Activated CD4-positive, alpha-beta memory T cell treated with anti-CD3 and anti-CD28 coated beads for 36 hours (primary cell): ENCODE measurements around the gene MAML2. TPM values are rescaled to one million over a fixed set of nuclear protein-coding genes. Genes with fewer than 3 reads are reported as not detected.

Experiments used
- CTCF ChIA-PET: fragments of 350-600 bp; sonication (Branson Sonifier 250); formaldehyde crosslinking; loops from one replicate; lab custom pipeline; 2021; ENCODE audit warnings: antibody characterized with exemption, inconsistent platforms; lab: Charles Lee
- POLR2A ChIA-PET: fragments of 350-600 bp; sonication (Branson Sonifier 250); formaldehyde crosslinking; loops from one replicate; lab custom pipeline; 2021; ENCODE audit warnings: antibody characterized with exemption; lab: Charles Lee
- DNase-seq: peaks from one replicate; pipeline ENCODE4 v3.0.0-alpha.2; 2020
- H3K27ac Mint-ChIP-seq: one replicate; pipeline ENCODE4 v1.8.0; 2021; ENCODE audit warnings: mixed read lengths
- H3K27me3 Mint-ChIP-seq: one replicate; pipeline ENCODE4 v1.8.0; 2021; ENCODE audit warnings: mixed read lengths
- H3K36me3 Mint-ChIP-seq: one replicate; pipeline ENCODE4 v1.8.0; 2021; ENCODE audit warnings: mixed read lengths
- H3K4me1 Mint-ChIP-seq: one replicate; pipeline ENCODE4 v1.8.0; 2021; ENCODE audit warnings: low read depth, mixed read lengths
- H3K4me3 Mint-ChIP-seq: one replicate; pipeline ENCODE4 v1.8.0; 2021; ENCODE audit warnings: mild to moderate bottlenecking, mixed read lengths
- H3K9me3 Mint-ChIP-seq: one replicate; pipeline ENCODE4 v1.8.0; 2021; ENCODE audit warnings: mixed read lengths
- intact Hi-C: fragments of 100-400 bp; cut with micrococcal nuclease; formaldehyde crosslinking; loops from one replicate; pipeline ENCODE4 v1.15.1; 2023
- total RNA-seq, 2 experiments: library from RNA; stranded (reverse); gene quantifications; one replicate each; pipeline ENCODE4 v1.2.3, GENCODE V29; 2021

The MAML2 gene
- total RNA-seq, 2 experiments from 2014 or later, result 24.2 TPM

- ChIA-PET CTCF (interaction anchor here (0.9 to 2.3 kb wide), 3 partner anchors 107 to 262 kb away, joined by 3 to 20 read pairs (median 3); partner anchors contain the start of gene MAML2), POLR2A (interaction anchor here (0.9 to 3.2 kb wide), 10 partner anchors 14 to 174 kb away, joined by 3 to 18 read pairs (median 7); partner anchors contain the start of gene MAML2)
- Mint-ChIP-seq H3K27ac (peak overlapping the region; percentile 94), H3K4me1 (peaks cover 50% of the 10 kb centered on the region), H3K27me3 (no peaks in the 10 kb centered on the region), H3K9me3 (no peaks in the 10 kb centered on the region), H3K4me3 (peak overlapping the region; percentile 58), H3K36me3 (peaks cover 19% of the 10 kb centered on the region)
- intact Hi-C loops, result loop anchor here (1.0 to 10.0 kb wide), 10 partner anchors 8 to 446 kb away; partner anchors contain the start of genes FAM76B and MAML2
- peak; percentile 90 for DNase-seq
Measured at GRCh38 chr11:96235751-96236150, 107.2 kb downstream of the MAML2 start.

GRCh38 chr11:96234866-96235441 lies 108.0 kb downstream of the MAML2 start:
- ChIA-PET POLR2A (interaction anchor here (1.0 to 3.2 kb wide), 9 partner anchors 14 to 173 kb away, joined by 3 to 18 read pairs (median 7); partner anchors contain the start of gene MAML2), CTCF (interaction anchor here (1.0 to 2.3 kb wide), 3 partner anchors 80 to 180 kb away, joined by 3 to 20 read pairs (median 3); partner anchors contain the start of gene MAML2)
- Mint-ChIP-seq H3K27ac (peak overlapping the region; percentile 94), H3K27me3 (no peaks in the 10 kb centered on the region), H3K4me3 (peak overlapping the region; percentile 58), H3K9me3 (no peaks in the 10 kb centered on the region), H3K4me1 (peaks cover 55% of the 10 kb centered on the region), H3K36me3 (peaks cover 19% of the 10 kb centered on the region)
- intact Hi-C loops, result loop anchor here (1.0 to 10.0 kb wide), 10 partner anchors 8 to 446 kb away; partner anchors contain the start of genes FAM76B and MAML2
- no peak for DNase-seq

- Mint-ChIP-seq H3K4me1 (peaks cover 82% of the 10 kb centered on the region), H3K9me3 (no peaks in the 10 kb centered on the region), H3K27ac (no peak overlapping the region), H3K27me3 (no peaks in the 10 kb centered on the region), H3K36me3 (peaks cover 32% of the 10 kb centered on the region), H3K4me3 (no peak overlapping the region)
- ChIA-PET POLR2A (interaction anchor here (0.7 kb wide), 1 partner anchor 141 kb away, joined by 4 read pairs; no protein-coding TSS in a partner anchor), CTCF (no interaction called here)
- intact Hi-C loops, result loop anchor here (10.0 kb wide), 1 partner anchor 397 kb away; no protein-coding TSS in a partner anchor
- no peak for DNase-seq
Measured at GRCh38 chr11:96232132-96232531, 110.9 kb downstream of the MAML2 start.

DNA sequence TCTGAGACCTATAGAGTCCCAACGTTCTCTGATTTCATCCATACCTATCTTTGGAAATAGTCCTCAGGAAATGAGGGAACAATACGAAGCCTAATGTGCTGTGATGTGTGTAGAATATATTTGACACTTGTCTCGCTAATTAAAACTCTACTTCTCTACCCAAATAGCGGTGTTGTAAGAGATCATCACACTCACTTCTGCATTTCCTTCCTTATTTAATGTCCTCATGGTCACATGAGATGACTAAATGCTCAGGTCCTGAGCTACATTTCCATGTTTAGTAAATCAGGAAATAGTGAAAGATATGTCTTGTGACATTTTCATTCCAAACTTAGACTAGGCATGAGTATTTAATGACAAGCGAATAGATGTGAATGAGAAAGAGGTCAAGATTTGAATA lies 112.3 kb downstream of the MAML2 start:
- intact Hi-C loops, result loop anchor here (10.0 kb wide), 1 partner anchor 396 kb away; no protein-coding TSS in a partner anchor
- Mint-ChIP-seq H3K27ac (no peak overlapping the region), H3K9me3 (no peaks in the 10 kb centered on the region), H3K36me3 (peaks cover 32% of the 10 kb centered on the region), H3K27me3 (no peaks in the 10 kb centered on the region), H3K4me3 (no peak overlapping the region), H3K4me1 (peaks cover 83% of the 10 kb centered on the region)
- DNase-seq, result no peak
- ChIA-PET CTCF (interaction anchor here (2.2 kb wide), 1 partner anchor 113 kb away, joined by 8 read pairs; the partner anchor contains the start of gene MAML2), POLR2A (no interaction called here)

GRCh38 chr11:96229354-96229977 lies 113.5 kb downstream of the MAML2 start:
- peaks cover 30% of the 10 kb centered on the region for H3K36me3 Mint-ChIP-seq
- DNase-seq, result no peak
- peak overlapping the region; percentile 2 for H3K4me3 Mint-ChIP-seq
- peak overlapping the region; percentile 83 for H3K27ac Mint-ChIP-seq
- H3K4me1 Mint-ChIP-seq, result peaks cover 80% of the 10 kb centered on the region
- CTCF ChIA-PET, result interaction anchor here (1.1 to 2.2 kb wide), 2 partner anchors 114 to 174 kb away, joined by 4 to 8 read pairs; partner anchors contain the start of gene MAML2
- intact Hi-C loops, result loop anchor here (1.0 kb wide), 3 partner anchors 8 to 41 kb away; no protein-coding TSS in a partner anchor
- H3K9me3 Mint-ChIP-seq, result no peaks in the 10 kb centered on the region
- POLR2A ChIA-PET, result interaction anchor here (0.7 to 1.0 kb wide), 2 partner anchors 31 to 40 kb away, joined by 3 read pairs; no protein-coding TSS in a partner anchor
- no peaks in the 10 kb centered on the region for H3K27me3 Mint-ChIP-seq

DNA sequence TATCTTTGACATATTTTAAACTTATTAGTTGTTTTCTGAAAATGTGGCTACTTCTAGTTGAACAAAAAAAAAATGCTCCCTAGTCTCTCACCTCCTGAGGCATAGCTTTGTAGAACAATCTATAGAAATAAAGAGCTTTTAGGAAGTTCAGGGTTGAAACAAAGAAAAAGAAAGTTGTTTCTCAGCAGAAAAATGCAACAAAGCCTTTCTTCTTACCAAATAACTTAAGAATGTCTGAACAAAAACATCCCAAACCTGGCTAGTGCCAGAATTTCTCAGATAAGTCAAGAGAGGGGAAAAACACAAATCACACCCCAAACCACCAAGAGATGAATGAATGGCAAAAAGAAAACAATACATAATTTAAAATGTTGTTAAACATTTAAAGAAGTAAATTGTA lies 114.1 kb downstream of the MAML2 start:
- intact Hi-C loops, result loop anchor here (1.0 kb wide), 3 partner anchors 8 to 41 kb away; no protein-coding TSS in a partner anchor
- H3K27ac Mint-ChIP-seq, result peak overlapping the region; percentile 83
- no peaks in the 10 kb centered on the region for H3K9me3 Mint-ChIP-seq
- no peaks in the 10 kb centered on the region for H3K27me3 Mint-ChIP-seq
- no peak overlapping the region for H3K4me3 Mint-ChIP-seq
- POLR2A ChIA-PET, result no interaction called here
- peaks cover 81% of the 10 kb centered on the region for H3K4me1 Mint-ChIP-seq
- DNase-seq, result no peak
- CTCF ChIA-PET, result interaction anchor here (1.1 to 1.4 kb wide), 2 partner anchors 113 to 174 kb away, joined by 4 read pairs; no protein-coding TSS in a partner anchor
- H3K36me3 Mint-ChIP-seq, result peaks cover 28% of the 10 kb centered on the region

GRCh38 chr11:96228473-96228891 lies 114.5 kb downstream of the MAML2 start:
- Mint-ChIP-seq H3K36me3 (peaks cover 24% of the 10 kb centered on the region), H3K9me3 (no peaks in the 10 kb centered on the region), H3K27ac (peak overlapping the region; percentile 83), H3K4me3 (no peak overlapping the region), H3K27me3 (no peaks in the 10 kb centered on the region), H3K4me1 (peaks cover 79% of the 10 kb centered on the region)
- intact Hi-C loops, result no loop called here
- POLR2A ChIA-PET, result interaction anchor here (0.9 kb wide), 1 partner anchor 15 kb away, joined by 3 read pairs; no protein-coding TSS in a partner anchor
- CTCF ChIA-PET, result interaction anchor here (1.0 to 1.4 kb wide), 3 partner anchors 11 to 173 kb away, joined by 3 to 4 read pairs (median 3); no protein-coding TSS in a partner anchor
- DNase-seq, result no peak

DNA sequence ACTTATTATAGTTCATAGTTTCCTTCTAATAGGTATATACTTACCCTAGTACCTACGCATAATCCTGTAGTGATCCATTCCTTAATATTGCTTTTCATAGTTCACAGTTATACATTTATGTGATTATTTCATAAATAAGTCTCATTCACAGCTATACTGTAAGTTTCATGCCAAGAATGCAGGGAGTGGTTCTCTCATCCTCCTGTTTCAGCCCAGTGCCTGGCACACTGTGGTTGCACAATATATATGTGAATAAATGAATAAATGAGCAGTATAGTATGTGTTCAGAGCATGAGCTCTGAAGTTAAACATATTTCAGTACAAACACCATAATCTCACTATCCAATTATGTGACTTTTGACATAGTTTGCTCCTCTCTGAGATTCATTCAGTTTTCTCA lies 115.8 kb downstream of the MAML2 start:
- Mint-ChIP-seq H3K4me3 (no peak overlapping the region), H3K9me3 (no peaks in the 10 kb centered on the region), H3K4me1 (peaks cover 79% of the 10 kb centered on the region), H3K27ac (peak overlapping the region; percentile 11), H3K27me3 (no peaks in the 10 kb centered on the region), H3K36me3 (peaks cover 23% of the 10 kb centered on the region)
- DNase-seq, result no peak
- ChIA-PET CTCF (interaction anchor here (1.1 to 1.2 kb wide), 2 partner anchors 116 to 215 kb away, joined by 3 read pairs; partner anchors contain the start of gene MAML2), POLR2A (interaction anchor here (1.1 kb wide), 1 partner anchor 135 kb away, joined by 3 read pairs; no protein-coding TSS in a partner anchor)
- intact Hi-C loops, result no loop called here

DNA sequence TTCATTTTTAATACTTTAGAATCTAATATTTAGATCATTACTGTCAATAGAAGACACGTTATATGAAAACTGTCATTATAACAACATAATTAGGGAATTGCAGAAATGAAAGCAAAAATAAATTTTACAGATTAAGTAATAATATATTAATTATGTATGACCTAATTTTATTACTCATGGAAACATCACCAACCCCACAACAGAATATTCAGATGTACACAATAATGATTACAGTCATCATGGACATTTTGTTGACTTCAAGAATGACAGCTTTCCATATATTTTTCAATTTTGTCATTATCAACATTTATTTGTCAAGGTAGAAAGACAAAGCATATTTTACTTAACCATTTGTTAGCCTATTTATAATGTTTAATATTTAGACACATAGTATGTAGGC lies 119.9 kb downstream of the MAML2 start:
- intact Hi-C loops, result no loop called here
- Mint-ChIP-seq H3K27me3 (no peaks in the 10 kb centered on the region), H3K9me3 (no peaks in the 10 kb centered on the region), H3K27ac (no peak overlapping the region), H3K4me3 (no peak overlapping the region), H3K36me3 (peaks cover 2% of the 10 kb centered on the region), H3K4me1 (peaks cover 69% of the 10 kb centered on the region)
- ChIA-PET CTCF (no interaction called here), POLR2A (no interaction called here)
- DNase-seq, result no peak

GRCh38 chr11:96222102-96222501 lies 120.9 kb downstream of the MAML2 start:
- Mint-ChIP-seq H3K9me3 (no peaks in the 10 kb centered on the region), H3K36me3 (no peaks in the 10 kb centered on the region), H3K27ac (peak overlapping the region; percentile 64), H3K4me1 (peaks cover 70% of the 10 kb centered on the region), H3K27me3 (no peaks in the 10 kb centered on the region), H3K4me3 (peak overlapping the region; percentile 28)
- DNase-seq, result no peak
- intact Hi-C loops, result no loop called here
- ChIA-PET CTCF (interaction anchor here (1.0 kb wide), 1 partner anchor 121 kb away, joined by 6 read pairs; the partner anchor contains the start of gene MAML2), POLR2A (interaction anchor here (1.3 to 1.9 kb wide), 2 partner anchors 14 to 121 kb away, joined by 4 to 8 read pairs; partner anchors contain the start of gene MAML2)
